ENCODE data around the gene TRAPPC10.

Gene TRAPPC10

GRCh38 chr21:44003307-44003966 lies 8.7 kb upstream of the TRAPPC10 start:
- no peak for DNase-seq

DNA sequence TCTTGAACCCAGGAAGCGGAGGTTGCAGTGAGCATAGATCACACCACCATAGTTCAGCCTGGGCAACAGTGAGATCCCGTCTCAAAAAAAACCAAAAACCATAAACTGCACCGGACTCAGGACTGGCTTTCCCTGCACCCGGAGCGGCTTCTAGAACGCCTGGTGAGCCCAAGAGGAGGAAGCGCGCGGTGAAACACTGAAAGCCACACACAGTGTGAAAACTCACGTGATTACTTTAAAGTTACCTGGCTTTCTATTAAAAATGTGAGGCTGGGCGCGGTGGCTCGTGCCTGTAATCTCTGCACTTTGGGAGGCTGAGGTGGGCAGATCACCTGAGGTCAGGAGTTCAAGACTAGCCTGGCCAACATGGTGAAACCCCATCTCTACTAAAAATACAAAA lies 7.0 kb upstream of the TRAPPC10 start:
- DNase-seq = no peak

- DNase-seq = no peak
These were observed 6.5 kb upstream of the TRAPPC10 start for GRCh38 chr21:44005593-44005992.

DNA sequence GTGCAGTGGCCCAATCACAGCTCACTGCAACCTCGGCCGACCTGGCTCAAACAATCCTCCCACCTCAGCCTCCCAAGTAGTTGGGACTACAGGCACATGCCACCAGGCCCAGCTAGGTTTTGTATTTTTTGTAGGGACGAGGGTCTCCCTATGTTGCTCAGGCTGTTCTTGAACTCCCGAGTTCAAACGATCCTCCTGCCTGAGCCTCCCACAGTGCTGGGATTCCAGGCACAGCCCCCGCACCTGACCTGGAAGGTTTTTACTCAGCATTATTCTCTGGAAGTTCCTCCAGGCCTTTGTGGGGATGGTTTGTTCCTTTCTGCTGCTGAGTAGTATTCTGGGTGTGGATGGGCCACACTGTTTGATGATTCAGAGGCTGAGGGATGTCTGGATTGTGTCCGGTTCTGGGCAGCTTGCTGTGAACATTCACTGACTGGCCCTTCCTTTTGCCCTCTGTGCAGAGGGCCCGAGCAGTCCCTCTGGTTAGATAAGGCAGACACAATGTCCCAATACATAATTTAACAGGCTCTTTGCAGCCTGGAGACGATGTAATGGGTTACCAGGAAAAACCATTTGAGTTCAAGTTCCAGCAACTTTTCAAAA lies 6.0 kb upstream of the TRAPPC10 start:
- no peak for DNase-seq

DNA sequence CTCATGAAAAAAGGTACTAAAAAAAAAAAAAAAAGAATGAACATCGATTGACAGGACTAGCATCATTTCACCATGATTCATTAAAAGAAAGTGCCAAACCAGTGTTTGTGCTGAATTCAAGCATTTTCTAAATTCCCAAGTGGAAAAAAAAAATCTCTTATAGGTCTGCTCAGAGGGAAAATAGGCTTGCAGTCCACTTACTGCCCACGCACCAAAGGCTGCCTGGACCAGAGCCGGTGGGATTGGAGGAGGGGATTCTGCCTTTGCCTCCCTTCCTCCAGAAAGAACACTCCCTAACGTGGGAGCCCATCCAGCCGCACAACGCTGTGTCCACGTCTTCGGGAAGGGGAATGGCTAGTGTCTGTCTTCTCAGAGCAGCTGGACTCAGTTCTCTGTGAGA lies 5.5 kb upstream of the TRAPPC10 start:
- no peak for DNase-seq

GRCh38 chr21:44010429-44010828 lies 1.7 kb upstream of the TRAPPC10 start:
- no peak for DNase-seq

GRCh38 chr21:44011123-44011522 lies 986 bp upstream of the TRAPPC10 start:
- no peak for DNase-seq

DNA sequence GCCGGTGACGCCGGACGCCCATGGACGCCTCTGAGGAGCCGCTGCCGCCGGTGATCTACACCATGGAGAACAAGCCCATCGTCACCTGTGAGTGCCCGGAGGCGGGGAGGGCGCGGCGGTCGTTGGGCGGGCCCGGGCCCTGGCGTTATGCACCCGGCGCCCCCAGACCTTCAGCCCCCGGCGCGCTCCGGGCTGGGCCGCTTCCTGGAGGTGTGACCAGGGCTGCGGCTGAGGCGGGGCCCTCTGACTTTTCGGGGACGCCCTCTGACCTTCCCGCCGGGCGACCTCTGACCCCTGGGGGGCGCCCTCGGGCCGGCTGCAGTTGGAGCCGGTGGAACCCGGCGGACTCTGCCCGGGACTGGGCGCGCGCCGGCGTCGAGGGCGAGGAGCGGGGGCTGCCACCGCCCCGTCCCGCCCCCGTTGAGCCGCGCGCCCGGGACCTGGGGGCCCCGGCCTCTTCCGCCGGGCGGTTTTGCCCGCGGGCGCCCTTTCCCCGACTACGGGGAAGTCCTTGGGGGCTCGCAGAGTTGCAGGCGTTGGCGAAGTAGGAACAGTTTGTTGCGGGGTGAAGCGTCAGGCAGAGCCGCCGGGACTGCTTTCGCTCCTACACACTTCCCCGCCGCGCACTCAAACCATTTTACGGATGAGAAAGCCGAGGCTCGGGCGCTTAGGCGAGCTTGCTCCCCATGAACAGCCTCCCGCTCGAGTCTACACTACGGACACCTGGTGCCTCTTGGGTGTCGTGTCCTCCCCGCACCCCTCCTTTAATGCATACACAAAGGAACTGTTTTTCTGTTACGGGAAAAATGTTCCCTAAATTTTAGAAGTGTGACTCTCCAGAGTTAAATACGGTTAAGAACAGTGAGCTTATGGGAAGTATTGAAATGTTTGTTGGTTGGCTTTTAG lies 618 bp downstream of the TRAPPC10 start:
- peak; percentile 58 to 71 (median 66) for DNase-seq

- DNase-seq = no peak
These were observed 1.4 kb downstream of the TRAPPC10 start for GRCh38 chr21:44013380-44014088.

GRCh38 chr21:44017601-44018000 lies 5.5 kb downstream of the TRAPPC10 start:
- DNase-seq = no peak

DNA sequence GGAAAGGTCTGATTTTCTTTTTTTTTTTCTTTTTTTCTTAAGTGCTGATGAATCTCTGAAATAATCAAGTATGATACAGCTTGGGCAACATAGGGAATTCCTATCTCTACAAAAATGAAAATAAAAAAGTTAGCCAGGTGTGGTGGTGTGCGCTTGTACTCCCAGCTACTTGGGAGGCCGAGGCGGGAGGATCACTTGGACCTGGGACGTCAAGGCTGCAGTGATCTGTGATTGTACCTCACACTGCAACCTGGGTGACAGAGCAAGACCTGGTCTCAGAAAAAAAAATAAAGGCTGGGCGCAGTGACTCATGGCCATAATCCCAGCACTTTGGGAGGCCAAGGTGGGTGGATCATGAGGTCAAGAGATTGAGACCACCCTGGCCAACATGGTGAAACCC lies 6.0 kb downstream of the TRAPPC10 start:
- DNase-seq = no peak

GRCh38 chr21:44018813-44019567 lies 6.9 kb downstream of the TRAPPC10 start:
- DNase-seq = no peak

DNA sequence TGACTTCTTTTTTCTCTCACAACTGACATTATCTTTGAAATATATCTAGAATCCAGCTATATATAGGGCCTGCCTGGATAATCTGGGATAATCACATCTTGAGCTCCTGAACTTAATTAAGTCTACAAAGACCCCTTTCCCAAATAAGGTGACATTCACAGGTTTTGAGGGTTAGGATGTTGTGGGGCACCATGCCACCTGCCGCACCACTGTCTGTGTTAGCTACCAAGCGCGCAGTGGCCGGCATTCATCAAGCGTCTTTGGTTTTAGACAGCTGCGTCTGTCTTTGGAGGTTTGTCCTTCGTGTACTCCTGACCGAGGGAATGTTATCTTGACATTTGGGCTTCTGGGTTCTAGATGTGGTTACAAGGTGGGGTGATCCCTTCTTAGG lies 7.5 kb downstream of the TRAPPC10 start:
- DNase-seq = no peak

GRCh38 chr21:44020551-44020950 lies 8.4 kb downstream of the TRAPPC10 start:
- no peak for DNase-seq

DNA sequence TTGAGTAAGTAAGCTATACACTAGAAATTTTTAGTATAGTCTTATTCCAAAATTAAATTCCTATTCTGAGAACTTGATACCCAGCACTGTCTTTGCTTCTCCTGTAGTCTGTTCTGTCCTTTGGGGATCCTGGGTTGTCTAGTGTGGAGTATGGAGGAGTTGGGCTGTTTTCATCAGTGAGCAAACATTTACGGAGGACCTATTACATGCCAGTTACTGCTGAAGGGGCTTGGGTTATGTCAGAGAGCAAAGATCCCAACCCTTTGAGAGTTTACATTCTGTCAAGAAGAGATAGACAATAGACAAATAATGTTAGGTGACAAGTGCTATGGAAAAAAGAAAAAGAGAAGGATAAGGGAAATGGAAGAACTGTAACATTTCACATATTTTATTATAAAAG lies 9.0 kb downstream of the TRAPPC10 start:
- no peak for DNase-seq

DNA sequence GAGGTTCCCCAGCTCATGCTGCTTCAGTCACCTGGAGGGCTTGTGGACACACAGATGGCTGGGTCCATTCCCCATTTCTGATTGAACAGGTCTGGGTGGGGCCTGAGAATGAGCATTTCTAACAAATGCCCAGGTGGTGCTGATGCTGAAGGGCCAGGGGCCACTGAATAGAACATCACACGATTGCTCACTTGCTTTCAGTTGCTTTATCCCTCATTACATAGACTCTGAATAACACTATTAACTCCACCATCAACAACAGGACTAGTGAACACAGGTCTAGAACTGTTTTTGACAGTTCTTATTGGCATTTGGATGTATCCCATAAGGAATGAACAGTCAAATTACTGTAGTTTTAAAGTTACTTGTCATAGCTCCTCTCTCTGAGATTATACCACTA lies 12.1 kb downstream of the TRAPPC10 start:
- DNase-seq = no peak

DNA sequence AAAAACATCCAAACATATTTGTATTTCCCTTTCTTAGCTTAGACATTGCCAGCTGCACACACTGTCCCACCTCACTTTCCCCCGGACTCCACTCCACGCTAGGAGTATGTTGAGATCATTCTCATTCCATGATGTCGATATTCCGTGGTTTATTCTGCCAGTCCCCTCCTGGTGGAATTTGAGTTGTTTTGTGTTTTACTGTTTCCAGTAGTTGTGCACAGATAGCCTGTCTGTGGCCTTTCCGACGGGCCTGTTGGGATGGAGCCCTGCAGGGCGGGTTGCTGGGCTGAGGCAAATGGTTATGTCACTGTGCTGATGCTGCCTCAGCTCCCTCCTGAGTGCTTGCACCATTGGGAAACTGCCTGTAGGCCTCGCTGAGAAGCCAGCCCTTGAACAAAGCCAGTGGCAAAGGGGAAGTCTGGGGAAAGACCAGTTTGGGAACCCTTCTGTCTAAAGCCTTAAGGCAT lies 12.8 kb downstream of the TRAPPC10 start:
- no peak for DNase-seq

DNA sequence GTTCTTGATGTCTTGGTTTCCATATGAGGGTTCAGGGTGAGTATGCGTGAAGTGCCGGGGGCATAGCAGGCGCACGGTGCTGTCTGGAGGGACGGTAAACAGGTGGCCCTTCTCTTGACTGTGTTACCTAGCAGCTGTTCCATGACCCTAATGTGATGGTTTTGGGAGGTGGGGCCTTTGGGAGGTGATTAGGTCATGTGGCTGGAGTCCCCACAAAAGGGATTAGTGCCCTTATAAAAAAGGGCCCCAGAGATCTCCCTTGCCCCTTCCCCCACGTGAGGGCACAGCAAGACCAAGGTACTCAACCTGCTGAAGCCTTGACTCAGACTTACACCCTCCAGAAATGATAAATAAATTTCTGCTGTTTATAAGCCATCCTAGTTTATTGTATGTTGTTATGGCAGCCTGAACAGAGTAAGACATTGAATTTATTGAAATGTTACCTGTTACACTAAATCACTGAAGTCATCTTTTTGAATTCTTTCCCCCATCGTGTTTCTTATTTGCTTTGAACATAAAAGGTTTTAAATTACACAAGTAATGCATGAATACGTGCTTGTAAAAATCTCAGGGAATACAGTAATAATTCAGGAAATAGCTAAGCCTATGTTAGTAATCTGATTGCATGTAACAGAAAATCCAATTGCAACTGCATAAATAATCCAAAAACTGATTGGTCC lies 15.6 kb downstream of the TRAPPC10 start:
- no peak for DNase-seq

DNA sequence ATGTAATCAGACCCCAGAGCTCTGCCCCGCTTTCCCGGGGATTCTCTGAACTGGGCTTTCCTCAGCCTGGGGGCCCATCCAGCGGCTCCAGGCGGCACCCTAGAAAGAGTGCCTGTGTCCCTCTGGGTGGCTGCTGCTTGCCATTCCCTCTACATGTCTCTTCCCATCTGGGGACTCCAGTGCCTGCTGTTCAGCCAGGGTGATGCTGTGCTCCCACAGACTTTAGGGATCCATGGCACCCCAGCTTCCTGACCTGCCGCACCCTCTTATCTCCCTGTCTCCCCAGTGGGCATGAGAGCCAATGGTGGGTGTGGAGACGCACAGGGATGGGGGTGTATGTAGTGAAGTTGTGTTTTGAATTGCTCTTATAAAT lies 16.2 kb downstream of the TRAPPC10 start:
- no peak for DNase-seq

- no peak for DNase-seq
These were observed 17.5 kb downstream of the TRAPPC10 start for GRCh38 chr21:44029460-44030087.

GRCh38 chr21:44035244-44035643 lies 23.1 kb downstream of the TRAPPC10 start:
- DNase-seq = no peak
